GM19328 (cell line): ENCODE results near the gene GOLGB1.
"Not testable (repeated sequence)": the region's sequence is repeated elsewhere in the genome, so short reads cannot be mapped to it uniquely, and the experiment has no call there.

Source experiments
- ATAC-seq: cut with Tn5 transposase; IDR thresholded peaks from one replicate; pipeline ENCODE4 v1.9.1; 2021; ENCODE audit warnings: mild to moderate bottlenecking, moderate library complexity; ENCODE audit not compliant: unreplicated experiment

GOLGB1 gene

GRCh38 chr3:121748680-121749275, 763 bp downstream of the GOLGB1 start:
- ATAC-seq: no peak

GRCh38 chr3:121747976-121748375, 1.6 kb downstream of the GOLGB1 start:
- ATAC-seq: no peak

GRCh38 chr3:121743106-121743505, 6.4 kb downstream of the GOLGB1 start:
- not testable (repeated sequence) for ATAC-seq

GRCh38 chr3:121740896-121741295, 8.6 kb downstream of the GOLGB1 start:
- ATAC-seq: no peak

- no peak for ATAC-seq
Observed at GRCh38 chr3:121739902-121740301, 9.6 kb downstream of the GOLGB1 start.

- ATAC-seq: no peak
Observed at GRCh38 chr3:121737644-121738043, 11.9 kb downstream of the GOLGB1 start.

DNA sequence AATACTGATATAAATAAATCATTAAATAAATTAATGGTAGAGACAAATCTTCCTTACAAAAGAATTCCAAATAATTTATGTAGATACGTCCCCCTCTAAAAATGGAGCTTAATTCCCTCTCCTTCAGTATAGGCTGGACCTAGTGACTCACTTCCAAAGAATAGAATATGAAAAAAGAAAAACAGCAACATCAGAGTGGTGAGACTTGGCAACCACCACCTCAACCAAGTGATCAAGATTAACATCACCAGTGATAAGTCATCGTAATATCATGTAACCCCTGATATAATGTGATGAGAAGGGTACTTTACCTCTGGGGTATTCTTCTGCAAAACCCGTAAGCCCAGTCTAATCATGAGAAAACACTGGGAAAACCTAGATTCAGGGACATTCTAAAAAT, 13.4 kb downstream of the GOLGB1 start:
- no peak for ATAC-seq

DNA sequence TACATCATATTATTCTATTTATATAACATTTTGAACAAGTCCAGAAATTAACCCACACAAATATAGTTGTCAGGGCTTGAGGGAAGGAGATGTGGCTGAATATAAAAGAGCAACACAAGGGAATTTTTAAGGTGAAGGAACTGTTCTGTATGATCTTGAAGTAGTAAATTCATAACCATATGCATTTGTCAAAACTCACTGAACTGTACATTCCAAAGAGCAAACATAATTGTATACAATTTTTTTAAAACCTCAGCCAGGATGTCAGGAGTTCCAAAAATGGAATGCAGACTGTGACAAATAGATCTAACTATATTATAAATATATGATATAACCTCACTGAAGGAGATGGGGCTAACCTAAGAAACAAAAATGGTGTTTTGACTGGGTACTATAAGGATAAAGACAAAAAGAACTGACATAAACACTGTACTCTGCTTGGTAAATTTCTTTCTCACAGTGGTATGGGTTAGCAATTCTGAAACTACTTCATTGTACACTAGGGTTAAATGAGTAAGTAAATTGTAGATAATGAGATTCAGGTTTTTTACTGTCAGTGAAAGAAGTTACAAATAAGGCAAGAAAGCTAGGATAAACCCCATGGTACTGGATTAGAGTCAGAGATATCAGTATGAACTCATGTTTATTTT, 14.4 kb downstream of the GOLGB1 start:
- peak; percentile 75 for ATAC-seq

- ATAC-seq: no peak
Observed at GRCh38 chr3:121730940-121731687, 18.4 kb downstream of the GOLGB1 start.

- ATAC-seq: peak; percentile 83
Observed at GRCh38 chr3:121724130-121724529, 25.4 kb downstream of the GOLGB1 start.

GRCh38 chr3:121723485-121723884, 26.1 kb downstream of the GOLGB1 start:
- ATAC-seq: no peak

DNA sequence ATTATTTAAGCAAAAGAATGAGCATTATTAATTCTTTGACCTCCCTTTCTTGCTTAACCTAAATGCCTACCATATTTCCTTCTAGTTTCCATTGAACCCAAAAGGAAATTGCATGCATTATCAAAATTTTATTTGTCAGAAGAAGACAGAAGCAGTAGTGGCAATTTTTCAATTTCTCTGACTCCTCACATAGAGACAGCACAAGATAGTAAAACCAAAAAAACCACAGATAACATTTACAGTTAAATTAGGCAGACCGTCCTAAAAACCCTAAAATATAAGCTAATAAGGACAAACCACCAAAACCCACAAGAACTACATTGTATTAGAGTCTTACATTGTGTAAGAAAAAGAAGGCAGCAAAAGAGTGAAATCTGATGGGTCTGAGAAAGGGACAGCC, 27.1 kb downstream of the GOLGB1 start:
- ATAC-seq: no peak

DNA sequence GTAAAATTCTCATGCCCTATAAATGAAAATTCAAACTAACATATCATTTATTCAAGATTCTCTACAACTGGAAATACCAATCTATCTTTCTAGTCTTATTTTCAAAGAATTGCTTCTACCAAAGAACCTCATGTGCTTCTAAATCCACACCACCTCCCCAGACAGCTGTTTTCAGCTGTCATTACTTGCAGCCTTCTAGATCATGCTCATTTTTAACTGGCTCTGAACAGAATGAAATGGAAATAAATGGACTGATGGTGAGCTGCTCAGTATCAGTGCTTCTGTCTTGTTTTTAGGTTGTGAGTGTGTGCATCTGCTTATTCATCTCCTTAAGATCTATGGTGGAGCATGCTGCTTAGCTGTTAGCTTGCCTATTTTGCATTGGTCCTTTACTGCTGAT, 29.4 kb downstream of the GOLGB1 start:
- no peak for ATAC-seq

GRCh38 chr3:121719423-121719822, 30.1 kb downstream of the GOLGB1 start:
- no peak for ATAC-seq

DNA sequence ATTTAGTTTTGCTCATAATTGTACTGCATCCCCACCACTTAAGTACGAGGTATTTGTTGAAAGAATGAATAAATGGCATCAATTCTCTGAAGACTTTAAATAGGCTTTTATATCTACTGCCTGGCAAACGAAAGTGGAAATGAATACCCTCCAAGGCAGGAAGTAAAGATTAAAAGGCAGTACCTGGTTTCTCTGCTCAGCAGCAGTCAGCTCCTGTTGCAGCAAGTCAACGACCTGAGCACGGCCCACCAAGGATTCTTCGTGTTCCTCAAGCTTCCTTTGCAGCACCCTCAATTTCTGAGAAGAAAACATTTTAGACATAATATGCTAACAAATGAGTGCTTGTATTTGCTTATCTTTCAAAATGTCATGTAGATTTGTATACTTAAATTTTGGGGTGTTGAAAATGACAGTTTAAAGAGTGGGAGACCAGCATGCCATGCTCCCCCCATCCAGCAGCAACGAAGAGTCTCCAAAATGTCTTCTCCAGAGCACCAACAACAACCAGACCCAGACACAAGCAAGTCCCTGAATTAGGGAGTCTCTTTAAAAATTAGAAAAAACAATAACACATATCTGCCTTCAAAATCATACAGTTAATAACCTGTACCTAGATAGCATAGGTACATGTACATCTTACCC, 31.2 kb downstream of the GOLGB1 start:
- no peak for ATAC-seq

DNA sequence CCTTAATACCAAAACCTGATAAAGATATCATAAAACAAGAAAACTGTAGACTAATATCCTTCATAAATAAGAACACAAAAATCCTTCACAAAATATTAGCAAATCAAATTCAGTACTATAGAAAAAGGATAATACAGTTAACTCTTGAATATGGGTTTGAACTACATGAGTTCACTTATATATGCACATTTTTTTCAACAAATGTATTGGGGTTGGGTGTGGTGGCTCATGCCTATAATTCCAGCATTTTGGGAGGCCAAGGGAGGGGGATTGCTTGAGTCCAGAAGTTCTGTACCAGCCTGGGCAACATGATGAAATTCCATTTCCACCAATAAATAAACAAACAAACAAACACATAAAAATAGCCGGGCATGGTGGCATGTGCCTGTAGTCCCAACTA, 39.2 kb downstream of the GOLGB1 start:
- ATAC-seq: no peak

DNA sequence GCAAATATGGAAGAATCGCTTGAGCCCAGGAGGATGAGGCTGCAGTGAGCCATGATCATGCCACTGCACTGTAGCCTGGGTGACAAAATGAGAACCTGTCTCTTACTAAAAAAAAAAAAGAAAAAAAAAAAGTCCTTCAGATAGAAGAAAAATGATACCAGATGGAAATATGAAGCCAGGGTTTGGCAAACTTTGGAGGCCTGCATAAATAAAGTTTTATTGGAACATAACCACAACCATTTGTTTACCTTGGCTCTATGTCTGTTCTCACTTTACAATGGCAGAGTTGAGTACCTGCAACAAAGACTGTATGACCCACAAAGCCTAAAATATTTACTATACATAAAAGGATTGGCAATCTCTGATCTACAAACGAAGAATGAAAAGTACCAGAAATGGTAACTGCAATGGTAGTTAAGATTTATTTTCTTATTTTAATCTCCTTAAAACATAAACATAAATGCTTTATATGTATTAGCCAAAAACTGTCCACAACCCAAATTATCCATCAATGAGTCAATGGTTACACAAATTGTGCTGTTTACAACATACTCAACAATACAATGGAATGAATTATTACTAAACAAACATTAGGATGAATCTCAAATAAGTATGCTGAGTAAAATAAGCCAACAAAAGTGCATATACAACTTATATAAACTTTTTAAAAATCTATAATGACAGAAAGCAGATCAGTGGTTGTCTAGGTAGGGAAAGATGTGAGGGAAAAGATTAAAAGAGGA, 41.8 kb downstream of the GOLGB1 start:
- ATAC-seq: no peak

DNA sequence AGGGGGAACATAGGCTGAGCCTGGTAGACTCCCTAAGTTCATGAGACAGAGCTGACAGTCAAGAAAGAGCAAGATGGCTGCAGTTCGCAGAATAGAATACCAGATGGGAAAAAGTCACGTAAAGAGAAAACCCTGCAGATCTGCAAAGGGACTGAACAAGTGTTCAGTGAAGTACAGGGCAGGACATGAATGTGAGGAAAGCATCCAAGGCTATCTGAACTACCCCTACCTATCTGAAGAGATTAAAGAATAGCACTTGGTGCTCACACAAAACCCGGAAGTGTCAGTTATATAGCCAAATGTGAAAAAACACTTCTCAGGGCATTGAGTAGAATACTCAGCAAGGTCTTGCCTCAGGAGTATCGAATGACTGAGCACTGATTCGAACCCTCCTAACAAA, 44.0 kb downstream of the GOLGB1 start:
- ATAC-seq: no peak

GRCh38 chr3:121703973-121704372, 45.6 kb downstream of the GOLGB1 start:
- ATAC-seq: no peak

DNA sequence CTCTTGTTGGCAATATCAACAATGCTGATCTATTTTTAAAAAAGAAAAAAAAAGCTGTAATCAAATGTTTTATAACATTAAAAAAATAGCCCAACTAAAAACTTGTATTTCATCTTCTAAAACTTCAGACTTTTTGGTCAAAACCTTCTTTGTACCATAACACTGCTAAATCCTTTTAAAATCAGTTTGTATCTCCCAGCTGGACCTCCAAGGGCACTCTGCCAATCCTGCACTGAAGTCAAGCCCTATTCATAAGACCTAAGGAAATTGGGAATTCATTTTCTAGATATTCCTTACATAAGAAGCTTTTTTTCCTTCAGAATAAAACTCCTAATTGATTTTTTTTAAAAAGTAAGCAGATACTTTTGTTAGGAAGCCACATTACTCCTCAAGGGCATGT, 50.6 kb downstream of the GOLGB1 start:
- no peak for ATAC-seq

DNA sequence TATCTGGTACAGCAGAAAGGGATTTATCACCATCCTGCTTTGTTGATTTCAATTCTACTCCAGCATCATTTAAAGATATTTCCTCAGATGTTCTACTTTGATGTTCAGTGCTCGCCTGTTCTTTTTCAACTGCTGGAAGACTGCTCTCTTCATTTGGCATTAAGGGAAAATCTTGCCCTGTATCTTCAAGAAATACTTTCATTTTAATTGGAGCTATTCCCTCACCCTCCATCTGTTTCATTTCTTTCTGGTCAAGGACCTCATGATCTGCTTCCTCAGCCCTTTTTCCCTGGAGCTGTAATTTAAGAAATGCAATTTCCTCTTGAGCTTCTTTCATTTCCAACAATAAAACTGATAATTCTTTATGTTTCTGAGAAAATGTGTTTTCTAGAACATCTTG, 51.1 kb downstream of the GOLGB1 start:
- ATAC-seq: no peak
